SK-N-SH (cell line): ENCODE results near the gene HINT2. TPM values are rescaled to one million over a fixed set of nuclear protein-coding genes. Genes with fewer than 3 reads are reported as not detected.

Experiments used
- CTCF ChIA-PET: fragments of 300-600, 350-600 bp; formaldehyde crosslinking; extraction: SDS; loops from one replicate; lab custom pipeline; 2021; lab: Yijun Ruan, JAX
- POLR2A ChIA-PET: fragments of 350-600 bp; sonication (Branson Sonifier 250); formaldehyde crosslinking; extraction: SDS; loops from one replicate; lab custom pipeline; 2020; ENCODE audit warnings: antibody characterized with exemption, inconsistent platforms; lab: Yijun Ruan, JAX
- DNase-seq: peaks from one replicate; pipeline ENCODE4 v3.0.0; 2012
- H2AFZ ChIP-seq: fragments of 200-600 bp; sonication (generic); 2 replicates; pipeline ENCODE4 v1.8.1; 2016; ENCODE audit warnings: antibody characterized with exemption, mild to moderate bottlenecking, low read depth
- H3F3A ChIP-seq: fragments of 200-600 bp; sonication (generic); replicated peaks from 2 replicates; pipeline ENCODE3; 2016; ENCODE audit warnings: antibody characterized with exemption, mild to moderate bottlenecking; ENCODE audit not compliant: insufficient read depth
- H3K27ac ChIP-seq, 2 experiments: fragments of 200-500 bp in 1 of 2; fragments of 200-600 bp in 1 of 2; sonication (Bioruptor generic) in 1 of 2; sonication (generic), shearing (Covaris generic) in 1 of 2; 2 replicates each; pipeline versions ENCODE4 v1.5.1 to v1.6.1; 2014 to 2016; ENCODE audit warnings: low read depth in 2 of 2, inconsistent platforms in 1 of 2, low read length in 1 of 2, mild to moderate bottlenecking in 1 of 2, mixed read lengths in 1 of 2
- H3K27me3 ChIP-seq: fragments of 200-600 bp; sonication (generic), shearing (Covaris generic); 2 replicates; pipeline ENCODE4 v1.6.1; 2016; ENCODE audit warnings: mixed run types; ENCODE audit not compliant: insufficient read depth
- H3K36me3 ChIP-seq, 2 experiments: fragments of 200-500 bp in 1 of 2; fragments of 200-600 bp in 1 of 2; sonication (Bioruptor generic) in 1 of 2; sonication (generic) in 1 of 2; replicated peaks in 1 of 2; 2 replicates each; pipeline versions ENCODE3 to v1.5.1; 2014 to 2016; ENCODE audit warnings: low read length in 1 of 2, mild to moderate bottlenecking in 1 of 2; ENCODE audit not compliant: insufficient read depth in 2 of 2, control insufficient read depth in 1 of 2
- H3K4me1 ChIP-seq, 2 experiments: fragments of 200-500 bp in 1 of 2; fragments of 200-600 bp in 1 of 2; sonication (Bioruptor generic) in 1 of 2; sonication (generic), shearing (Covaris generic) in 1 of 2; 2 replicates each; pipeline versions ENCODE4 v1.5.1 to v1.6.1; 2014 to 2016; ENCODE audit warnings: low read depth in 1 of 2, low read length in 1 of 2, mixed run types in 1 of 2; ENCODE audit not compliant: insufficient read depth in 2 of 2, control insufficient read depth in 1 of 2
- H3K4me2 ChIP-seq: fragments of 200-600 bp; sonication (generic), shearing (Covaris generic); 2 replicates; pipeline ENCODE4 v1.6.1; 2017; ENCODE audit warnings: mixed run types
- H3K4me3 ChIP-seq, 2 experiments: fragments of 200-500 bp in 1 of 2; fragments of 200-600 bp in 1 of 2; sonication (Bioruptor generic) in 1 of 2; sonication (generic), shearing (Covaris generic) in 1 of 2; 2 replicates each; pipeline versions ENCODE4 v1.5.1 to v1.8.1; 2014 to 2016; ENCODE audit warnings: low read depth in 2 of 2, inconsistent platforms in 1 of 2, low read length in 1 of 2, mild to moderate bottlenecking in 1 of 2, mixed read lengths in 1 of 2, moderate library complexity in 1 of 2
- H3K79me2 ChIP-seq: fragments of 200-600 bp; sonication (generic); 2 replicates; pipeline ENCODE4 v1.8.1; 2017; ENCODE audit warnings: mild to moderate bottlenecking; ENCODE audit not compliant: insufficient read depth
- H3K9ac ChIP-seq: fragments of 200-600 bp; sonication (generic); 2 replicates; pipeline ENCODE4 v1.6.1; 2017; ENCODE audit warnings: mixed run types
- H3K9me2 ChIP-seq: fragments of 200-600 bp; sonication (generic); 2 replicates; pipeline ENCODE4 v1.6.1; 2017; ENCODE audit warnings: mixed run types
- H3K9me3 ChIP-seq: fragments of 200-600 bp; sonication (generic); 2 replicates; pipeline ENCODE4 v1.6.1; 2017; ENCODE audit warnings: mixed run types, mild to moderate bottlenecking, moderate library complexity
- H4K20me1 ChIP-seq: fragments of 200-600 bp; sonication (generic); 2 replicates; pipeline ENCODE4 v1.6.1; 2017; ENCODE audit warnings: mild to moderate bottlenecking, mixed run types; ENCODE audit not compliant: insufficient read depth
- CHD2 ChIP-seq: fragments of 150-350 bp; IDR thresholded peaks from 2 replicates; pipeline ENCODE4 v1.6.1; 2018; ENCODE audit warnings: low read length; ENCODE audit not compliant: partially characterized antibody
- ELF1 ChIP-seq: IDR thresholded peaks from 2 replicates; pipeline ENCODE4 v1.4.0; 2012
- EZH2phosphoT487 ChIP-seq: fragments of 200-600 bp; sonication (generic); IDR thresholded peaks from 2 replicates; pipeline ENCODE4 v1.6.1; 2017; ENCODE audit warnings: low read depth, mixed run types, mild to moderate bottlenecking, antibody characterized with exemption, moderate library complexity, borderline replicate concordance
- FOXJ3 ChIP-seq: sonication (generic); formaldehyde crosslinking; IDR thresholded peaks from 2 replicates; pipeline ENCODE4 v1.5.1; 2020; ENCODE audit warnings: mild to moderate bottlenecking, missing genetic modification reagents
- FOXM1 ChIP-seq: IDR thresholded peaks from 2 replicates; pipeline ENCODE4 v1.4.0; 2012; ENCODE audit warnings: low read depth, mild to moderate bottlenecking
- GABPA ChIP-seq: IDR thresholded peaks from 2 replicates; pipeline ENCODE4 v1.4.0; 2012; ENCODE audit warnings: low read depth, mild to moderate bottlenecking
- JUND ChIP-seq: IDR thresholded peaks from 2 replicates; pipeline ENCODE4 v1.4.0; 2012
- MEF2A ChIP-seq: IDR thresholded peaks from 2 replicates; pipeline ENCODE4 v1.4.0; 2012; ENCODE audit warnings: low read depth, borderline replicate concordance
- MXI1 ChIP-seq: IDR thresholded peaks from 2 replicates; pipeline ENCODE4 v1.6.1; 2012; ENCODE audit warnings: mild to moderate bottlenecking, low read depth, low read length, improper control_type of control experiment
- NRF1 ChIP-seq: IDR thresholded peaks from 2 replicates; pipeline ENCODE4 v1.6.1; 2012; ENCODE audit warnings: low read depth, mild to moderate bottlenecking, low read length
- POLR2AphosphoS5 ChIP-seq: IDR thresholded peaks from 2 replicates; pipeline ENCODE4 v1.6.1; 2012; ENCODE audit warnings: low read depth, low read length
- RCOR1 ChIP-seq: fragments of 150-350 bp; IDR thresholded peaks from 2 replicates; pipeline ENCODE4 v1.6.1; 2017; ENCODE audit warnings: antibody characterized with exemption, low read length
- SMC3 ChIP-seq: IDR thresholded peaks from 2 replicates; pipeline ENCODE4 v1.6.1; 2012; ENCODE audit warnings: low read depth, low read length, improper control_type of control experiment
- TAF1 ChIP-seq: IDR thresholded peaks from 2 replicates; pipeline ENCODE4 v1.6.1; 2012; ENCODE audit warnings: low read depth, mild to moderate bottlenecking, low read length, moderate library complexity, borderline replicate concordance
- TCF12 ChIP-seq: IDR thresholded peaks from 2 replicates; pipeline ENCODE4 v1.4.0; 2012
- WGBS: methylation state at CpG from one replicate; pipeline ENCODE4 v1.1.6; 2017; ENCODE audit warnings: low lambda C conversion rate; 5-methylcytosine and 5-hydroxymethylcytosine counted together
- polyA plus RNA-seq, 3 experiments: library from polyadenylated mRNA; depleted of rRNA; stranded (reverse); fragments of >200 nt; gene quantifications; 2 replicates each; pipeline ENCODE4 v1.2.3, GENCODE V29; 2012
- TF ChIP-seq, protein P1 (sequence below): fragments of 150-350 bp; IDR thresholded peaks from 2 replicates; pipeline ENCODE4 v1.6.1; 2016; ENCODE audit warnings: mild to moderate bottlenecking, low read depth, low read length
- TF ChIP-seq, protein P2 (sequence below): fragments of 200-600 bp; sonication (generic); IDR thresholded peaks from 2 replicates; pipeline ENCODE4 v1.6.1; 2017; ENCODE audit warnings: antibody characterized with exemption, mild to moderate bottlenecking, moderate library complexity
- TF ChIP-seq, protein P3 (sequence below): fragments of 150-350 bp; IDR thresholded peaks from 2 replicates; pipeline ENCODE4 v1.6.1; 2017; ENCODE audit warnings: antibody characterized with exemption, low read length, low read depth, borderline replicate concordance
- TF ChIP-seq, protein P4 (sequence below): IDR thresholded peaks from 2 replicates; pipeline ENCODE4; 2012

Gene HINT2
- polyA plus RNA-seq, 1 of the 3 experiments (the other 2 are of a cell fraction), result 57.2 TPM

DNA sequence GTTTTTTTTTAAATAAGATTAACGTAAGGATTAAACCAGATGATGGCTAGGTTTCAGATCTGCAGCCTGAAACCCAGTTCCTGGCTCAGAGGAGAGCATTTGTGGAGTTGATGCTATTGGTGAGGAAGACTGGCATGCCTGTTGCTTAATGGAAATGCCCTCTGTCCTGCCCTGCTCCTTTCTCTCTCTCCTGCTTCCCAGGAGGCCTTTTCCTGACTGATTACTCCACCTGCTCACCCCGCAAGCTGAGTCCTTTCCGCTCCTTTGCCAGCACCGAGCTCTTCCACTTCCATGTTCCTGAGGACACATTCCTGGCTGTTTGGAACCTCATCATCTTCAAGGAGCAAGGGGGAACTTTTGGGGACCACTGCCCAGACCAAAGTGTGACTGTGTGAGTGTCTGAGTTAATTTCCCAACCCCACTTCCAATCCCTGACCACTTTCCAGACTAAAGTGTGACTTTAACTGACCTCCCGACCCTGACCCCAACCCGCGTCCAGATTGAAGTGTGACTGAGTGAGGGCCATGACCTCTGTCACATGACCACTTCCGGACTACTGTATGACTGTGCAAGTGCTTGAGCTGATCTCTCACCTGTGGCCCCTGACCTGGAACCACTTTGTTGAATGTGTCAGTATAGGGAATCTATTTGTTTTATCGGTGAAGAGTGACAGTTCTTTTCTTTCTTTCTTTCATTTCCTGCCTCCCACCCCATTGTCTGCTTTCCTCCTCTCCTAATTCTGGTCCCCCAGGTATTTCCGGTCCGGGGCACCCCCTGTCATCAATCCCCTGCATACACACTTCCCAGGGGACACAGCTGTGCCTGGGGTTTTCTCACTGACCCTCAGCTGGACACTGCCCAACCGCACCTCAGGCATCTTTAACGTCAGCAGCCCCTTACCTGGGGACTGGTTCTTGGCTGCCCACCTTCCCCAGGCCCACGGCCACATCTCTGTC is 19.7 kb upstream of the HINT2 start:
- DNase-seq, result no peak
- Histone ChIP-seq H3K4me3 (no peak overlapping the region), H3K4me1 (peaks cover 4 to 17% of the 10 kb centered on the region in 2 experiments; a peak in 1 of 4 replicates), H3K27ac (no peak overlapping the region), H3K79me2 (no peaks in the 10 kb centered on the region), H3K27me3 (no peaks in the 10 kb centered on the region), H2AFZ (no peak overlapping the region), H3K9me3 (no peaks in the 10 kb centered on the region), H3K4me2 (no peak overlapping the region), H3K9me2 (no peaks in the 10 kb centered on the region), H3K36me3 (no peaks in the 10 kb centered on the region), H3K9ac (no peak overlapping the region), H3F3A (no peaks in the 10 kb centered on the region), H4K20me1 (no peaks in the 10 kb centered on the region)
- ChIA-PET POLR2A (no interaction called here), CTCF (interaction anchor here (1.1 to 2.8 kb wide), 6 partner anchors 9 to 99 kb away, joined by 3 to 21 read pairs (median 4); no protein-coding TSS in a partner anchor)
- WGBS, result 90% methylated on average over 14 of the region's 14 CpGs
- TF ChIP-seq ELF1 (no peak), TAF1 (no peak), JUND (no peak), MXI1 (no peak), EZH2phosphoT487 (no peak), NRF1 (no peak), SMC3 (no peak), FOXJ3 (CRISPR knock-in tag) (no peak), TCF12 (no peak), MEF2A (no peak), FOXM1 (no peak), RCOR1 (no peak), GABPA (no peak), POLR2AphosphoS5 (no peak), CHD2 (no peak)
- TF ChIP-seq, protein P1, sequence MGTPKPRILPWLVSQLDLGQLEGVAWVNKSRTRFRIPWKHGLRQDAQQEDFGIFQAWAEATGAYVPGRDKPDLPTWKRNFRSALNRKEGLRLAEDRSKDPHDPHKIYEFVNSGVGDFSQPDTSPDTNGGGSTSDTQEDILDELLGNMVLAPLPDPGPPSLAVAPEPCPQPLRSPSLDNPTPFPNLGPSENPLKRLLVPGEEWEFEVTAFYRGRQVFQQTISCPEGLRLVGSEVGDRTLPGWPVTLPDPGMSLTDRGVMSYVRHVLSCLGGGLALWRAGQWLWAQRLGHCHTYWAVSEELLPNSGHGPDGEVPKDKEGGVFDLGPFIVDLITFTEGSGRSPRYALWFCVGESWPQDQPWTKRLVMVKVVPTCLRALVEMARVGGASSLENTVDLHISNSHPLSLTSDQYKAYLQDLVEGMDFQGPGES, result no peak
- TF ChIP-seq, protein P2, sequence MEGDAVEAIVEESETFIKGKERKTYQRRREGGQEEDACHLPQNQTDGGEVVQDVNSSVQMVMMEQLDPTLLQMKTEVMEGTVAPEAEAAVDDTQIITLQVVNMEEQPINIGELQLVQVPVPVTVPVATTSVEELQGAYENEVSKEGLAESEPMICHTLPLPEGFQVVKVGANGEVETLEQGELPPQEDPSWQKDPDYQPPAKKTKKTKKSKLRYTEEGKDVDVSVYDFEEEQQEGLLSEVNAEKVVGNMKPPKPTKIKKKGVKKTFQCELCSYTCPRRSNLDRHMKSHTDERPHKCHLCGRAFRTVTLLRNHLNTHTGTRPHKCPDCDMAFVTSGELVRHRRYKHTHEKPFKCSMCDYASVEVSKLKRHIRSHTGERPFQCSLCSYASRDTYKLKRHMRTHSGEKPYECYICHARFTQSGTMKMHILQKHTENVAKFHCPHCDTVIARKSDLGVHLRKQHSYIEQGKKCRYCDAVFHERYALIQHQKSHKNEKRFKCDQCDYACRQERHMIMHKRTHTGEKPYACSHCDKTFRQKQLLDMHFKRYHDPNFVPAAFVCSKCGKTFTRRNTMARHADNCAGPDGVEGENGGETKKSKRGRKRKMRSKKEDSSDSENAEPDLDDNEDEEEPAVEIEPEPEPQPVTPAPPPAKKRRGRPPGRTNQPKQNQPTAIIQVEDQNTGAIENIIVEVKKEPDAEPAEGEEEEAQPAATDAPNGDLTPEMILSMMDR, result no peak
- TF ChIP-seq, protein P3, sequence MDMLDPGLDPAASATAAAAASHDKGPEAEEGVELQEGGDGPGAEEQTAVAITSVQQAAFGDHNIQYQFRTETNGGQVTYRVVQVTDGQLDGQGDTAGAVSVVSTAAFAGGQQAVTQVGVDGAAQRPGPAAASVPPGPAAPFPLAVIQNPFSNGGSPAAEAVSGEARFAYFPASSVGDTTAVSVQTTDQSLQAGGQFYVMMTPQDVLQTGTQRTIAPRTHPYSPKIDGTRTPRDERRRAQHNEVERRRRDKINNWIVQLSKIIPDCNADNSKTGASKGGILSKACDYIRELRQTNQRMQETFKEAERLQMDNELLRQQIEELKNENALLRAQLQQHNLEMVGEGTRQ, result no peak
- TF ChIP-seq, protein P4, sequence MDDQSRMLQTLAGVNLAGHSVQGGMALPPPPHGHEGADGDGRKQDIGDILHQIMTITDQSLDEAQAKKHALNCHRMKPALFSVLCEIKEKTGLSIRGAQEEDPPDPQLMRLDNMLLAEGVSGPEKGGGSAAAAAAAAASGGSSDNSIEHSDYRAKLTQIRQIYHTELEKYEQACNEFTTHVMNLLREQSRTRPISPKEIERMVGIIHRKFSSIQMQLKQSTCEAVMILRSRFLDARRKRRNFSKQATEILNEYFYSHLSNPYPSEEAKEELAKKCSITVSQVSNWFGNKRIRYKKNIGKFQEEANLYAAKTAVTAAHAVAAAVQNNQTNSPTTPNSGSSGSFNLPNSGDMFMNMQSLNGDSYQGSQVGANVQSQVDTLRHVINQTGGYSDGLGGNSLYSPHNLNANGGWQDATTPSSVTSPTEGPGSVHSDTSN, result no peak
